Stimulated activated CD4-positive, alpha-beta T cell treated with anti-CD3 and anti-CD28 coated beads, Interleukin-4, amount 100 ng/mL, for 24 hours (primary cell): Measurements from ENCODE around the gene RAB3IL1.
A peak's percentile ranks its signal among the peaks of the same experiment; 100 is the strongest.

Source experiments
- DNase-seq: peaks from one replicate; pipeline ENCODE4 v3.0.0-alpha.2; 2020

RAB3IL1 gene

GRCh38 chr11:61952882-61953281, 35.5 kb upstream of the RAB3IL1 start:
- DNase-seq, result no peak

- no peak for DNase-seq
Observed at GRCh38 chr11:61951484-61952135, 34.2 kb upstream of the RAB3IL1 start.

GRCh38 chr11:61950035-61950547, 32.7 kb upstream of the RAB3IL1 start, which contains the start of gene BEST1:
Gene BEST1, plus strand, starts transcription at chr11:61950351. Its CDS starts 1,456 bp downstream, at chr11:61951807.
- no peak for DNase-seq

GRCh38 chr11:61949169-61950034, 32.0 kb upstream of the RAB3IL1 start:
- DNase-seq, result no peak

- DNase-seq, result no peak
Observed at GRCh38 chr11:61948505-61948904, 31.1 kb upstream of the RAB3IL1 start.

- DNase-seq, result peak; percentile 67
Observed at GRCh38 chr11:61947486-61948210, 30.3 kb upstream of the RAB3IL1 start.

GRCh38 chr11:61946894-61947293, 29.5 kb upstream of the RAB3IL1 start:
- DNase-seq, result no peak

- DNase-seq, result no peak
Observed at GRCh38 chr11:61945191-61945590, 27.8 kb upstream of the RAB3IL1 start.

GRCh38 chr11:61940466-61940865, 23.1 kb upstream of the RAB3IL1 start:
- no peak for DNase-seq

GRCh38 chr11:61935861-61936260, 18.5 kb upstream of the RAB3IL1 start:
- no peak for DNase-seq

GRCh38 chr11:61930933-61931332, 13.6 kb upstream of the RAB3IL1 start:
- peak; percentile 0 for DNase-seq

GRCh38 chr11:61928606-61929005, 11.2 kb upstream of the RAB3IL1 start:
- DNase-seq, result no peak

- DNase-seq, result no peak
Observed at GRCh38 chr11:61927501-61927900, 10.1 kb upstream of the RAB3IL1 start.

GRCh38 chr11:61926235-61926634, 8.9 kb upstream of the RAB3IL1 start:
- peak; percentile 1 for DNase-seq

GRCh38 chr11:61925736-61926135, 8.4 kb upstream of the RAB3IL1 start:
- no peak for DNase-seq

- DNase-seq, result peak; percentile 1
Observed at GRCh38 chr11:61924064-61924455, 6.7 kb upstream of the RAB3IL1 start.

GRCh38 chr11:61923166-61924063, 6.0 kb upstream of the RAB3IL1 start:
- DNase-seq, result peak; percentile 2

GRCh38 chr11:61922539-61922938, 5.2 kb upstream of the RAB3IL1 start:
- DNase-seq, result peak; percentile 1

- DNase-seq, result peak; percentile 2
Observed at GRCh38 chr11:61921446-61921845, 4.1 kb upstream of the RAB3IL1 start.

GRCh38 chr11:61919705-61920631, 2.6 kb upstream of the RAB3IL1 start:
- DNase-seq, result peak; percentile 2
